HG03280 (cell line): ENCODE results near the gene SLC35A3.
"Not testable (repeated sequence)": the region's sequence is repeated elsewhere in the genome, so short reads cannot be mapped to it uniquely, and the experiment has no call there.

Experiments
- ATAC-seq: cut with Tn5 transposase; IDR thresholded peaks from one replicate; pipeline ENCODE4 v1.9.1; 2021; ENCODE audit warnings: mild to moderate bottlenecking, moderate library complexity; ENCODE audit not compliant: unreplicated experiment

Gene SLC35A3

DNA sequence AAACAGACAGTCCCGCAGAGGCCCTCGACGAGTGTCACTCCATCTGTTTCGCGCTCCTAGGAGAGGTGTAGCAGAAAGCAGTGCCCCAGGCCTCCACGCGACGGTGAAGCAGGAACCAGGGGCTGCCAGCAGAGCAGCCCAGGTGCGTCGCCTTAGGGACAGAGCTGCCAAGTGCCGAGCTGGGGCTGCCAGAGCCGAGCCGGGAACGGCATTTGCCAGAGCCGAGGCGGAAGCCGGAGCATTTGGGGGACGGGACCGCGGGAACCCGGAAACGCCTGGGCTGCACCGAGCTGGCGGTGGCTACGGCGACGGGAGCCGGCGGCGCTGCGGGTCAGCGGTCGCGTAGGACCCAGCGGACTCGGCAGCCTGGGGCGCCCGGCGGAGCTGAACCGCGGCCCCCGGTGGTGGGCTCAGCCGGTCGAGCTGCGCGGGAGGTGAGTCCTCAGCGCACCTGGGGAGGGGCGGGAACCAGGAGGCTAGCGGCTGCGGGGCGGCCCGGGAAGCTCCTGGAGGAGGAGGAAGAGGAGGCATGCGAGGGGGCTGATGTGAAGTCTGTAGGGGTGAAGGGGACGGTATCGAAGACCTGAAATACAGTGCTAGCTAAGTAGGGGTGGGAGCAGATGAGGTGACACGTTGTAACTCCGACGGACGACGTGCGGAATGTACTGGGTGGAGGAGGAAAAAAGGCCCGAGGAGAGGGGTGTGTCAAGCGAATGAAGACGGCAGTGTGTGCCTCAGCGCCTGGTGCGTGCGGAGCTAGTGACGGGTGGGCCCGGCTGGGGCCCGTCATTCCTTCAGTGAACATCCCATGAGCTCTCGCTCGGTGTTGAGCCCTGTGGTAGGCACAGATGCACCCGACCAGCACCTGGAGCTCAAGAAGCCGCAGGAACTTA lies at the start of gene SLC35A3:
SLC35A3 (plus strand) TSS at position 268 of the 893 bp plus-strand sequence. CDS start 23,559 bp downstream, outside the sequence.
- ATAC-seq = peak; percentile 88

- ATAC-seq = no peak
Observed at GRCh38 chr1:99934801-99935200, 35.0 kb upstream of the SLC35A3 start.

DNA sequence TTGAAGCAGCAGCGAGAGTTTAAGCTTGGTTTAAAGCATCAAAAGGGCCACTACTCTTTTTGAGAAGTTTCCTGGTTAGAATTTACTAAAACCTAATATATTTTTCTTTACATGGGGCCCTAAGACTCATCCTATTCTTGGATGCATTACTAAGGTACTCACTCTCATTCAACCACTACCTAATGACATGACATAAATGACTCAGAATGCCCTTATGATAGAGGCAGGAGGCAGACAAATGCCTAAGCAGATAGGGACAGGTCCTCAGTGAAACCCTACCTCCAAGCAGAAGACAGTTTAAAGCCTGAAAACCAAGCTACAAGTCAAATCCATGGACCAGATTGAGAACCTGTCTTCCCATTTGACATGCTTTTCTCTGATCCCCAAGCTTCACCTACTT lies 34.3 kb upstream of the SLC35A3 start:
- ATAC-seq = no peak

DNA sequence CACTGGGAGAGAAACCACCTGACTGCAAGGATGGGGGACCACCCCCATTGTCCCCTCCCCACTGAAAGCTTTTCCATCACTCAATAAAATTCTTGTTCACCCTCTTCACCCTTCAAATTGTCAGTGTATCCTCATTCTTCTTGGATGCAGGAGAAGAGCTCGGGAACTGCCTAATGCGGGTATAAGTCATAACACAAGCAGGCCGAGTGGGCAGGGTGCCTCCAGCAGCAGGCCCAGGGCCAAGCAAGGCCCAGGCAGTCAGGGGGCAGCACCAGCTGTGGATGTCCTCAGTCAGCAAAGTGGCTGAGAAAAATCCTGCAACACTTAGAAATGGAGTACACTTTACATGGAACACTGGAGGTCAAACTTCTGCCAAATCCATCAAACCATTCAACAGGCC lies 33.7 kb upstream of the SLC35A3 start:
- ATAC-seq = no peak

GRCh38 chr1:99942723-99943122 lies 27.1 kb upstream of the SLC35A3 start:
- ATAC-seq = no peak

- ATAC-seq = no peak
Observed at GRCh38 chr1:99943223-99943794, 26.5 kb upstream of the SLC35A3 start.

DNA sequence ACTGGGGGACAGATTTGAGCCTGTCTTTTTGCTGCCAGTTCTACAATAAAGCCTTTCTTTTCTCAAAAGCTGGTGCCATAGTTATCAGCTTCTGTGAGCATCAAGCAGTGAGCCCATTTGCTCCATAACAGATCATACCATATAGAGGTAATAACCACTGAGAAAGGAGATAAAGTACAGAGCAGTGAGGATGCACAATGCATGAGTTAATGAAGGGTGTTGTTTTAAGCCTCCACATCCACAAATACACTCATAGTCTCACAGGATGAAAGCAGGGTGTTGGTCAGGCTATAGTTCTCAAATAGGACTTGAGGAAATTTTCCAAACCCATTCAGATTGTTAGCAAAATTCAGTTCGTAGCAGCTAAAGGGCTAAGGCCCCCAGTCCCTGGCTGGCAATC lies 25.6 kb upstream of the SLC35A3 start:
- ATAC-seq = no peak

- no peak for ATAC-seq
Observed at GRCh38 chr1:99945174-99945573, 24.6 kb upstream of the SLC35A3 start.

DNA sequence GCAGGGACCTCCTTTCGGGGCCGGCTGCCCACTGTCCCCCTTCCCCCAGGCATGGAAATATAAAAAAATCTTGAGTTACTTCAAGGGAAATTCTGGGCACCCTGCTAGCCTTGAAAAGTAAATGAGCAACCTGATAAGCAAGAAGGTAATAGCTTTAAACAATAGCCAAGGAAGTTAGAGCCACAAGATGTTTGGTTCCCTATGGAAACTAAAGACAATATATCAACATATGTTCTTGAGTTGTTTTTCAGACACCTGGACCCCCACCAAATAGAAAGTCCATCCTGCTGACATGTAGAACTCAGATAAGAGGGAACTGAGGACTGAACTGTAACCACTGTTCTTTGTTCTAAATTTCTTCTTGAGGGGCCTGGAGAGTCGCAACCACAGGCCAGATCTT lies 19.3 kb upstream of the SLC35A3 start:
- ATAC-seq = no peak

- no peak for ATAC-seq
Observed at GRCh38 chr1:99952522-99952921, 17.3 kb upstream of the SLC35A3 start.

- ATAC-seq = no peak
Observed at GRCh38 chr1:99955375-99955774, 14.4 kb upstream of the SLC35A3 start.

DNA sequence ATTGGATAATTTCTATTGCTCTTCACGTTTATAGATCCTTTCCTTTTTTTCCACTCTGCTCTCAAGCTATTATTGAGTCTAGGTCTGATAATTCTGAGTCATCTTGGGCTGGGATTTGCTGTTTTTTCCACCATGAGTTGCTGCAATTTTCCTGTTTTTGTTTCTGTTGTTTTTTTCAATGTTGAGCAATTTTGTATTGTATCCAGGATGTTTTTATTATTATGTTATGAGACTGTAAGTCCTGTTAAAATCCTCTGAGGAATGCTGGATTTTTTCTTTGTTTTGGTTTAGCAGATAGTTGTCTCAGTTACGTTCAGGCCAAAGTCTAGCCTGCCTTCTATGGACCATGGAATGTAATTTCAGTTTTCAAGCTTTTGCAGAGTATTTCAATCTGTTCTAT lies 13.0 kb upstream of the SLC35A3 start:
- no peak for ATAC-seq

DNA sequence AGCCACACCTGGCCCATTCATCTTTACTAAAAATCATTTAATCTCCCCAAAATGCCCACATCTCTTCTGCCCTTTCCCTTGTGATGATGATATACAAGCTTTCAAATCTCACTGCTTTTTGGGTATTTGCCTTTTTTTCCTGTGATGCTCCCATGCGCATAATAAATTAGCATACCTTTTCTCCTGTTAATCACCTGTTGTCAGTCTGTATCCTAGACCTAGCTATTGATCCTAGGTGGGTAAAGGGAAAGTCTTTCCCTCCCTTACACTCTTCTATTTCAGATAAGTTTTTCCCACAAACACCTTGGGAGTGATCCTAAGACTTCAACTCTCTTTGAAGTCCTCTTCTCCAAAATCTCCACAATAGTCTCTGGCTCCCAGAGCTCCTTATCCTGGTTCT lies 12.0 kb upstream of the SLC35A3 start:
- no peak for ATAC-seq

- not testable (repeated sequence) for ATAC-seq
Observed at GRCh38 chr1:99959189-99959705, 10.5 kb upstream of the SLC35A3 start.

- ATAC-seq = not testable (repeated sequence)
Observed at GRCh38 chr1:99960260-99960659, 9.5 kb upstream of the SLC35A3 start.

- ATAC-seq = no peak
Observed at GRCh38 chr1:99963041-99963795, 6.6 kb upstream of the SLC35A3 start.

DNA sequence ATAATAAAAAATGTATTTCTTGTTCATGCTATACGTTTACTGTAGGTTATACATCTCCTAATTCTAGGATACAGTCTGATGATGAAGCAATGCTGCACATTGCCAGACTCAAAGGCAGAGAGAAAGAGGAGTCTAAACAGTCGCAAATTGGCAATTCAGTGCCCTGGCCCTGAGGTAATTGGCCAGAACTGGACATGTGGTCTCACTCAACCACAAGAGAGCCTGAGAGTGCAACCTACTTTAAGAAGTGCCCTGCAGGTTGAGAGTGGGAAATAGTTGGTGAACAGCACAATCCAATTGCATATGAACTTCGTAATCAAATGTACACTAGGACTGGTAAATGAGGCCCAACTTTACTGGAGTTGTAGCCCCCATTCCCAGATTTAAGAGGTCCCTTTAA lies 5.0 kb upstream of the SLC35A3 start:
- no peak for ATAC-seq

GRCh38 chr1:99965646-99966375 lies 4.0 kb upstream of the SLC35A3 start:
- no peak for ATAC-seq

DNA sequence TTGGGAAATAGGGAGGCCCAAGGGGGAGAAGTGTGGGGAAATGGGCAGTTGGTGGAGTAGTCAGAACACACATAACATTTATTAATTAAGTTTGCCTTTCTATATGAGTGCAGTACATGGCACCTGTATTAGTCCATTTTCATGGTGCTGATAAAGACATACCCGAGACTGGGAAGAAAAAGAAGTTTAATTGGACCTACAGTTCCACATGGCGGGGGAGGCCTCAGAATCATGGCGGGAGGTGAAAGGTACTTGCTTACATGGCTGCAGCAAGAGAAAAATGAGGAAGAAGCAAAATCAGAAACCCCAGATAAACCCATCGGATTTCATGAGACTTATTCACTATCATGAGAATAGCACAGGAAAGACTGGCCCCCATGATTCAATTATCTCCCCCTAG lies 1.6 kb upstream of the SLC35A3 start:
- ATAC-seq = no peak

DNA sequence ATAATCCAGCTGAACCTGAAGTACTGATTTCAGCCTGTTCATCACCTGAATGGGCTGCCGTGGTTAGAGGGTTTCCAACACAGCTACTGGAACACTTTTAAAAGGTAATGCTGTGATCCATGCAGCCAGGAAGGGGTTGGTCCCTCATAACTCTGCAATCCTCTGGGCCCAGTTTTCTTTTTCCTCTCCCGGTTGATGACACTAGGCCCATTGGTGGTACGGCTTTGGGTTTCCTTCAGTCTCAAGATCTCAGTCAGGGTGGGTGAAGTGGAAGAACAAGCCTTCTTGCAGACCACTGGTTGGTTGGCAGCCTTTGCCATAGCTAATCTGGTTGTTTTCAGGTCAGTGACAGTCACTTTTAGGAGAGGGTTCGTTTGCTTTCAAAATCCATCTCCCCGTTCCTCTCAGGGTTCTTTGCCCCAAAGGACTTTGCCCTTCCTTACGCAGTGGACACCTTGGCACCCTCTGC lies 502 bp upstream of the SLC35A3 start:
- ATAC-seq = peak; percentile 2
